HK-2 (cell line): ENCODE measurements around the gene SMIM24.
"Not testable (repeated sequence)": the region's sequence is repeated elsewhere in the genome, so short reads cannot be mapped to it uniquely, and the experiment has no call there.

Source experiments
- DNase-seq: peaks from one replicate; pipeline ENCODE4 v3.0.0-alpha.2; 2018; ENCODE audit not compliant: unreplicated experiment

Gene SMIM24

GRCh38 chr19:3455960-3456601, 24.2 kb downstream of the SMIM24 start:
- DNase-seq: no peak

- no peak for DNase-seq
Observed at GRCh38 chr19:3455393-3455955, 24.9 kb downstream of the SMIM24 start.

DNA sequence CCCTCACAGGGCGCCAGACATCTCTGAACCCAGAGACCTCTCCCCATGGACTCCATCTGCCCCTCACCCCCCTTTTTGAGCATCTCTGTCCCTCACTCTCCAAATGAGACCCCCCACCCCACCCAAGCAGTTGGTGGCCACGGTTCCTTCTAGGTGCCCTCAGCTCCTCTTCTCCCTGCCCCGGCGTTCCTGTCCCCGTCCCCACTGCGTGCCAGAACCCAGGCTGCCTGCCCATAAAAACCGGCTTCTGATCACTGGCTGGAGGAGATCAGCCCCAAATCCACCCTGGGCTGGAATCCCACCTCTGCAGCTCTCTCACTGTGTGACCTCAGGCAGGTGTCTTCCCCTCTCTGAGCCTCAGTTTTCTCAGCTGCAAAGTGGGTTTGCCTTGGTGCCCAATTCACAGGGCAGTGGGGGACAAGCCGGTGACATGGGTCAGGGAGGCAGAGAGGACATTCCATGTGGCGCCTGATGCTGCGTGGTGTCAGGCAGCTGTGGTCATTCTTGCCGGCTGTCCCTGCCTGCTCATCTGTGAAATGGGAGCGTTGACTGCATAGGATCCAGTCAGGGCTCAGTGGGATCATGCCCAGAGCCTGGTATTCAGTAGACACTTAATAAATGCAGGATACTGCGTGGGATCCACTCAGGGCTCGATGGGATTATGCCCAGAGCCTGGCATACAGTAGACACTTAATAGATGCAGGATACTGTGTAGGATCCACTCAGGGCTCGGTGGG, 25.5 kb downstream of the SMIM24 start:
- no peak for DNase-seq

DNA sequence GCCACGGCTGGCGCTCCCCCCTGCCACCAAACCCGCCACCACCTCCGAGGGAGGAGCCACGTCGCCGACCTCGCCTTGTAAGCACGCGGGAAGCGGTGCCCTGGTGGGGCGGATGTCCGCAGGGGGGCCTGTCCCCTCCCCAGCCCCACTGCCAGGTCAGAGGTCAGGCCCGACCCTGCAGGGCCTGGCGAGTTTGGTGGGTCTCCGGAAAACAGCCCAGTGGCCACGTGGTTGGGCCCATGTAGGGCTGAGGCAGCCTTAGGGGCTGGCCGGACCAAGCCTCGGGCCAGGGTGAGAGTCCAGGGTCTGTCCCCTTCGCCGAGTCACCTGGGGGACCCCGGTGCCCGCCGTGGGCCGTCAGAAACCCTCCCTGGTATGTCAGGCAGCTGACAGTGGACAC, 26.5 kb downstream of the SMIM24 start:
- no peak for DNase-seq

DNA sequence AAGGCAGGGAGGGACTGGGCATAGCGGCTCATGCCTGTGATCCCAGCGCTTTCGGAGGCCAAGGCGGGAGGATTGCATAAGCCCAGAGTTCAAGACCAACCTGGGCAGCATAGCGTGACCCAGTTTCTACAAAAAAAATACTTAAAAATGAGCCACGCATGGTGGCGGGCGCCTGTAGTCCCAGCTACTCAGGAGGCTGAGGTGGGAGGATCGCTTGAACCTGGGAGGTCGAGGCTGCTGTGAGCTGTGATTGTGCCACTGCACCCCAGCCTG, 27.4 kb downstream of the SMIM24 start:
- DNase-seq: not testable (repeated sequence)

DNA sequence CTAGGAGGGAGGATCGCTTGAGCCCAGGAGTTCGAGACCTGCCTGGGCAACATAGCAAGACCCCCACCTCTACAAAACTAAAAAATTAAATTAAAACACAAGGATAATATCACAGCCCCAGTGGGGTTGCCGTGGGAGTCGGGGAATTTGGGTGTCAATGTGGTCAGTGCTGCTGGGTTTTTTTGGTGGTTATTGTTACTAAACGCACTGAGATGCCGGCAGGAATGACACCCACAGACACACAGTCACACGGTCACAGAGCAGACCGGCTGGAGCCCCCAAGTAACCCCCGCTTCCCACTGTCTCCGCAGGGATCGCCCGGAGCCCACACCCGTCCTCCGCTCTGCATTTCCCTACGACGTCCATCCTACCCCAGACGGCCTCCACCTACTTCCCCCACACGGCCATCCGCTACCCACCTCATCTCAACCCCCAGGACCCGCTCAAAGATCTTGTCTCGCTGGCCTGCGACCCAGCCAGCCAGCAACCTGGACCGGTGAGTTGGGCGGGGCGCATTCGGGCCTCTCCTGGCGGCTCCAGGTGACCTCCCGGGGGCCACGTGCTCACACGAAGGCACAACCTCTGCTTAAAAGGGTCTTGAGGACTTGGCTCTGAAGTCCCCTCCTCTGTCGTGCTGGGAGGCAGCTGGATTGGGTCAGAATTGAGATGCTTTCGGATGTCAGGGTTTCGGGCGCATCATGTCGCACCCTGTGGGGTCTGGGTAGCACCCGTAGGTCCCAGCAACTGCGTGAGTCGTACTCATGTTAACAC, 28.0 kb downstream of the SMIM24 start:
- no peak for DNase-seq

DNA sequence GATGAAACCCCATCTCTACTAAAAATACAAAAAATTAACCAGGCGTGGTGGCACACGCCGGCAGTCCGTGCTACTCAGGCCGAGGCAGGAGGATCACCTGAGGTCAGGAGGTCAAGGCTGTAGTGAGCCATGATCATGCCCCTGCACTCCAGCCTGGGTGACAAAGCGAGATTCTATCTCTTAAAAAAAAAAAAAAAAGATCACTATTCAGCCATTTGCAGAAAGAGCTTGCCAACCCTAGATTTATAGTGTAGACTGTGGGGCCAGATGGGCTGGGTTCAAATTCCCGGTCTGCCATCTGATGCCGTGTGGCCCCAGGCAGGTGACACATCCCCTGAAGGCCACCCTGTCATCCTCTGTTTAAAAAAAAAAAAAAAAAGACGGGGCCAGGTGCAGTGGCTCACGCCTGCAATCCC, 28.9 kb downstream of the SMIM24 start:
- peak; percentile 65 for DNase-seq

DNA sequence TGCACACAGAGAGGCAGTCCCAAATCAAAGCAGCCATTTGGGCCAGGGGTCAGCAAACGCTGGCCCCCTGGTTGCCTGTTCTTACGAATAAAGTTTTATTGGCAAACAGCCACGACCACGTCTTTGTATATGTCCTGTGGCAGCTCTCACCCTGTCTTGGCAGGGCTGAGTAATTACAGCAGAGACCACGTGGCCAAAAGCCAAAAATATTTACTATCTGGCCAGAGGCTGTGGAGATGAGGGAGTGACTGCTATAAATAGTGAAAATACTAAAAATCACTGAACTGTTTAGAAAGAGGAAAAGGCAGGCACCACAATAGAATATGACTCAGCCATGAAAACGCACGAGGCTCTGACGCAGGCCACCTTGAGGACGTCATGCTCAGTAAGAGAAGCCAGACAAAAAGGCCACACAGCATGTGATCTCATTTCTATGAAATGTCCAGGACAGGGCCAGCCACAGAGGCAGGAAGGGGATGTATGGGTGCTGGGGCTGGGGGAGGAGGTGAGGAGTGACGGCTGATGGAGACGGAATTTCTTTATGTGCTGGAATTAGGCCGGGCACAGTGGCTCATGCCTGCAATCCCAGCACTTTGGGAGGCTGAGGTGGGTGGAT, 29.4 kb downstream of the SMIM24 start:
- peak; percentile 93 for DNase-seq

GRCh38 chr19:3448616-3449334, 31.6 kb downstream of the SMIM24 start:
- no peak for DNase-seq

- not testable (repeated sequence) for DNase-seq
Observed at GRCh38 chr19:3446657-3447056, 33.7 kb downstream of the SMIM24 start.

GRCh38 chr19:3444695-3445234, 35.6 kb downstream of the SMIM24 start:
- no peak for DNase-seq

- DNase-seq: no peak
Observed at GRCh38 chr19:3443840-3444694, 36.3 kb downstream of the SMIM24 start.

DNA sequence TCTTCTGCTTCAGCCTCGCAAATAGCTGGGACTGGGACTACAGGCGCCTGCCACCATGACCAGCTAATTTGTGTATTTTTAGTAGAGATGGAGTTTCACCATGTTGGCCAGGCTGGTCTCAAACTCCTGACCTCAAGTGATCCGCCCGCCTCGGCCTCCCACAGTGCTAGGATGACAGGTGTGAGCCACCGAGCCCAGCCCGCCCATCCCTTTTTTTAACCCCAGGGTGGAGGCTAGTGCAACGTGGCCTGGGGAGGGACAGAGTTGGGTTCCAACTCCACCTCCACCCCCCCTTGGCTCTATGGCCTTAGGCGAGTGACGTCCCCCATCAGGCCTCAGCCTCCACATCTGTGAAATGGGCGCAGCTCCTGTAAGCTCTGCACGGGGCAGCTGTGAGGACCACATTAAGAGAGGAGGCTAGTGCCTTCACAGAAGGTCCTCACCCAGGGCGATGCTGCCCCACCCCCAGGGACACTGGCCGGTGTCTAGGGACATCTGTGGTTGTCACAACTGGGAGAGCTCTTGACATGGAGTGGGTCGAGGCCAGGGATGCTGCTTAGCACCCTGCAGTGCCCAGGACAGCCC, 37.7 kb downstream of the SMIM24 start:
- no peak for DNase-seq

DNA sequence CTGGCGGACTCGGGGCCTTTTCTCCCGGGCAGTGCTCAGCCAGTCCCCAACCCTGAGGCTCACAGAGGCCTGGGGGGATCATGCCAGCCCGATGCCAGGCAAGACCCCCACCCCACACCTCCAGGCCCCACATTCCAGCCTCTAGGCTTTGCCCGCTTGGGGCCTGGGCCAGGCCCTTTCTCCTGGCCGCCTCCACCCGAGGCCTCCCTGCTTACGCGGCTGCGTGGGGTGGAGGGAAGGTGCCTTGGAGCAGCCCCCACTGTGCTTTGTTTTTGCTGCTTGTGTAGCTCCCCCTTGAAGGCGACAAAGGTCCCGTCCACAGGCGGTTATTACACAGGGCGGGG, 38.4 kb downstream of the SMIM24 start:
- no peak for DNase-seq

DNA sequence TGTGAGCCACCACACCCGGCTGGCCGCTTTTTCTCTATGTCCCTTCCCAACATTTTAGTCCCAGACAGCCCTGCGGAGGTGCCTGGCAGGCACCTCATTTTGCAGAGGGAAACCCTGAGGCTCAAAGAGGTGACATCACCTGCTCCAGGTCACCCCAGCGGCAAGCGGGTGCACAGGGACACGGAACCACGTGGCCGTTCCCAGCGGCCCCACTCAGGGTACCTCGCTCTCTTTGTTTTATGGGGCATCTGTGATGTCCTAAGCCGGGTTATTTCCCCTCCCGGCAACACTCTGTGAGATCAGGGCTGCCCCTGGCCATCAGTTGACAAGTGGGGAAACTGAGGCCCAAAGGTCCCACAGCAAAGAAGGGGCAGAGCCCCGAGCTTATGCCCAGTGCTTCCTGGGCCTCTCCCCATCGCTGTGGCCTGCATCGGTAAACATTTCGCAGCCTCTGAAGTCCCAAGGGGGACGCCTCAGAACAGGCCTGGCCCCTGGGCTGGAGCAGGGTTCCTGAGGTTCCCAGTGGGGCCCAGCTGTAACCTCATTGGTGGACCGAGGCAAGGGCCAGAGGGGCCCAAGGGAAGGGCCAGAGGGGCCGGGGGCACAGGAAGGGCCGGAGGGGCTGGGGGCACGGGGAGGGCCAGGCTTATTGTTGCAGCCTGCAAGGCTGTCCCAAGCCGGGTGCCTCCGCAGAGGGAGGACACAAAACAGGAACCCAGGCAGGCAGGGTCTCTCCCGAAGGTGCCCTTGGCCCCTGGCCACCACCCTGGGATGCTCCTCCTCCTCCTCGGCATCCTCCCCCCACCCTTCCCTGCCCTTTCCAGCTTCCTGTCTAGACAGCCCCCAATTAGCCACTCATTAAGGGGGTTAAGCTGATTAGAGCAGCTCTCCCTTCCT, 39.0 kb downstream of the SMIM24 start:
- no peak for DNase-seq

GRCh38 chr19:3440082-3440481, 40.2 kb downstream of the SMIM24 start:
- DNase-seq: no peak

DNA sequence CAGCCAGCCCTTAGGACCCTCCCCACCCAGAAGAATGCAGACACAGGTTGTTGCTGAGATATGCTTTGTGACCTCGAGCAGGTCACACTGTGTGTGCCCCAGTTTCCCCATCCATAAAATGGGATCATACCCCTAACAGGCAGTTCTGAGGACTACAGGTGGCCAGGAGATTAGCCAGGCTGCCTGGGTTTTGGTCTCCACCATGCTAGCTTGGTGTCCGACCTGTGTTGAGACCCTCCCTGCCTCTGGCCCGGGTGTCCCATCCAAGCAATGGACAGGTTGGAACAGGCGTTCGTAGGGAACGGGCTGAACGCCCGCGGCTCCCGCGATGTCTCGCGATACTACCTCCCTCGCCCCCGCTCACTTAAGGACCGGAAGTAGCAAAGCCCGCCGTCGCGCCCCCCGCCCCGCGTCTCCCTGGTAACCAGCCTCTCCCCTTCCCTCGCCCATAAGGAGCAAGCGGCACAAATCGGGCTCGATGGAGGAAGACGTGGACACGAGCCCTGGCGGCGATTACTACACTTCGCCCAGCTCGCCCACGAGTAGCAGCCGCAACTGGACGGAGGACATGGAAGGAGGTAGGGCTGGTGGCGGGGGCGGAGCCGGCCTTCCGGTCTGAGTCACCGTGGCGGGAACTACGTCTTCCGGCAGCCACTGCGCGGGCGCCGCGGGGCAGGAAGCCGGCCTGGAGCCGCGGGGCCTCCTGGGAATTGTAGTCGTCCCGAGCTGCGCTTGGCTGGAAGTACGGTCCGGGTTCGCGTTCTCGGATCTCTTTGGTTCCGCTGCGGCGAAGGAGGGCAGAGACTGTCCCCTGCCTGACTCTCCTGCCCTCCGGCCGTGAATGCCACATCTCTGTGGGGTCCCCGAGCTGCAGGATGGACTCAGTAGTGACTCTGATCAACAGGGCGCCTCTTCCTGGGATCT, 45.4 kb downstream of the SMIM24 start:
- peak; percentile 96 for DNase-seq
